HG03342 (cell line): Measurements from ENCODE around the gene SCAMP5.

Experiments
- ATAC-seq: cut with Tn5 transposase; IDR thresholded peaks from one replicate; pipeline ENCODE4 v1.9.1; 2021; ENCODE audit warnings: mild to moderate bottlenecking, moderate library complexity; ENCODE audit not compliant: unreplicated experiment

SCAMP5 gene, protein sequence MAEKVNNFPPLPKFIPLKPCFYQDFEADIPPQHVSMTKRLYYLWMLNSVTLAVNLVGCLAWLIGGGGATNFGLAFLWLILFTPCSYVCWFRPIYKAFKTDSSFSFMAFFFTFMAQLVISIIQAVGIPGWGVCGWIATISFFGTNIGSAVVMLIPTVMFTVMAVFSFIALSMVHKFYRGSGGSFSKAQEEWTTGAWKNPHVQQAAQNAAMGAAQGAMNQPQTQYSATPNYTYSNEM

DNA sequence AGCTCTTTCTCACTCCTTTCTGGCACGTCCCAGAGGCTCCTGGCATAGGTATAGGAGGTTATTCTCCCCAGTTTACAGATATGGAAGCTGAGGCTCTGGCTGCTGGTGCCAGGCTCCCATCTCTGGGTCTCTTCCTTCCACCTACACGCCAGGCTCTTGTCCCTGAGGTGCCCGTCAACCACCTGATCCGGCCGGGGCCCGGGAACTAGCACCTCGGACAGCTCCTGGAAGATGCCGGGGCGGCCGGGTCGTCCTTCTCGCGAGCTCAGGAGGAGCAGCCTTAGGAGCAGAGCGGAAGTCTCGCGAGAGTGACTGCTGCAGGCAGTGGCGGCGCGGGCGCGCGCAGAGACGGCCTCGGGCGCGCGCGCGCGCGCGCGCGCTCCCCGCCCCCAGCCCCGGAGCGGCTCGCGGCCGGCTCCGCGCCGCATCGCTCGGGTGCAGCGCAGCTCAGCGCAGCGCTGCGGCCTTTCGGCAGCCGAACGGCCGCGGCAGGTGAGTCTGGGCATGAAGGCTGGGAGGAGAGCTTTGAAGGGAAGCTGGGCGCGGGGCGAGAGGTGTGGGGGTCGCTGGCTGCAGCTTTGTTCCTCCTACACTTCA, at the start of gene SCAMP5:
Gene SCAMP5 (plus strand): TSS at position 382 of the 597 bp plus-strand sequence. CDS start 16,277 bp downstream, outside the sequence.
- peak; percentile 65 for ATAC-seq

DNA sequence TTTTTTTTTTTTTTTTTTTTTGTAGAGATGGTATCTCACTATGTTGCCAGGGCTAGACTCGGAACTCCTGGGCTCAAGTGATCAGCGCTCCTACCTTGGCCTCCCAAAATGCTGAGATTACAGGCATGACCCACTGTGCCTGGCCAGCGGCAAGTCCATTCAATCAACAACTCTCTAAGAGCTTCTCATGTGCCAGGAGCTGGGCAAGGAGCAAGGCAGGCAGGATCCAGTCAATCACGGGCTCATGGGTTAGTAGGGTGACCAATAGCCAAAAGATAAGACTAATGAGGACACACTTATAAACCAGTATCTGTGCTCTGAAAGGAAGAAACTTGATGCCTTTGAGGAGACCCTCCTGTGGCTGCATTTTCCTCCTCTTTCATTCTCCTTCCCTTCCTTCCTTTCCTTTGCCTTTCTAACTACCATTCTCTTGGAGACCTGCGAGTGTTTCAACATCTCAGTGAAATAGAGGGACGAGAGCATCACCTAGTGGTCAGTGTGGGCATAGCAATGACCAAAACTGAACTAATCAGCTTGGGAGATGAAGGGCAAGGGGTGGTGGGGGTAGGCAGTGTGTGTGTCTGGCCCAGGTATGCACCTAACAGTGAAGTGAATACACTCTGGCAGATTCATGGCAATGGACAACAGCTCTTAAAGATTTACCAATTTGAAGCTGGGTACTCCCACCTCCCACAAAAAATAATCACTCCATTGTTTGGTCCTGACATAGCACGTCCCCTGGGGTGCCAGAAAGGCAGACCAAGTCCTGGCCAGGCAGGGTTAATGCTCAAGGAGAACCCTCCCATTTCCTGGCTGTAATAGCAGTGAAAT, 45.1 kb upstream of the SCAMP5 start:
- ATAC-seq, result no peak

DNA sequence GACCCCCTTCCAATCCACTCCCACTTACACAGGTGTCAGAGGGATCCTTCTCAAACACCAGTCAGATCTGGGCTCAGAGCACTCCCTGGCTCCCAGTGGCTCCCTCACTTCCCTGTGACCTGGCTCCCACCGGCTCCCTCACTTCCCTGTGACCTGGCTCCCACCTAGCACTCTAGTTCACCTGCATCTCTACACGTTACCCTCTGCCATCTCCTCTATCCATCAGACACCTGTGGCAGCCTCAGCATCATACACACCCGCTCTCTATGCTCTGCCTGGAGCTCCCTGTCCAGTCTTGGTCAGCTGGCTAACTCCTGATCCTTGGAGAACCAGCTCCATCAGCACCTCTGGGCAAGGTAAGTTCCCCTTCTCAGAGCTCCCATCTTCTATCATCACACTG, 44.4 kb upstream of the SCAMP5 start:
- no peak for ATAC-seq

DNA sequence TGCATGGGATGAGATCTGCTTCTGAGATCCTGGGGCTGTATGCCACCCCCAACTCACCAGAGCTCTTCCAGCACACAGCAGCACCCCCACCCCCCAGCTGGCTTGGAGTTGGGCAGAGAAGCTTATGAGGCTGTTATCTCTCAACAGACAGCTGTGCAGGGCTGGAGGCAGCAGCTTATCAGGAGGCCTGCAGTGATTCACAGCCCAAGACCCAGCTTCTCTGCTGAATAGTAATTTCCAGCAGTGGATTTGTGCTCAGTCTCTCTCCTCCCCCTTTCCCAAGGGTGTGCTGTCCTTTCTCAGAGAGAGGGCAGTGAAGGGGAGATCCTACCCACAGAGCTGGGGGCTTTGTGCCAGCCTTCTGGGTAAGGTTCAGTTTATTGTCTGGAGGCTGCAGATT, 40.8 kb upstream of the SCAMP5 start:
- no peak for ATAC-seq

DNA sequence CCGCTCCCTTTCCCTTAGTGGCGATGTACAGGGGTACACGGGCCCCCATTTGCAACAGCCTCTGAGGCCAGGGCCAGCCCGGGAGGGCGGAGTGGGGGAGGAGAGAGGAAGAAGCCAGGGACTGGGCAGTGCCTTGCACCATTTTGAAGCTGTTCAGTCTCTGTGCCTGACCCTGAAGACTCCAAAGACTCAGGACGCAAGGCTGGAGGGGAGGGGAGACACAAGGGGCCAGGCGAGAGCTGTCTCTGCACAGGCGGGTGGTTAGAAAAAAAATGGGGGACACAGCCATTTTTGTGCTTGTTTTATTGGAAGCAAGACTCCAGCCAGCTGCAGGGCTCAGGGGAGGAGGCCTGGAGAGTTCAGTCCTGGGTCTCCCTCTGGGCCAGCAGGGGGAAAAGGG, 40.3 kb upstream of the SCAMP5 start:
- no peak for ATAC-seq

DNA sequence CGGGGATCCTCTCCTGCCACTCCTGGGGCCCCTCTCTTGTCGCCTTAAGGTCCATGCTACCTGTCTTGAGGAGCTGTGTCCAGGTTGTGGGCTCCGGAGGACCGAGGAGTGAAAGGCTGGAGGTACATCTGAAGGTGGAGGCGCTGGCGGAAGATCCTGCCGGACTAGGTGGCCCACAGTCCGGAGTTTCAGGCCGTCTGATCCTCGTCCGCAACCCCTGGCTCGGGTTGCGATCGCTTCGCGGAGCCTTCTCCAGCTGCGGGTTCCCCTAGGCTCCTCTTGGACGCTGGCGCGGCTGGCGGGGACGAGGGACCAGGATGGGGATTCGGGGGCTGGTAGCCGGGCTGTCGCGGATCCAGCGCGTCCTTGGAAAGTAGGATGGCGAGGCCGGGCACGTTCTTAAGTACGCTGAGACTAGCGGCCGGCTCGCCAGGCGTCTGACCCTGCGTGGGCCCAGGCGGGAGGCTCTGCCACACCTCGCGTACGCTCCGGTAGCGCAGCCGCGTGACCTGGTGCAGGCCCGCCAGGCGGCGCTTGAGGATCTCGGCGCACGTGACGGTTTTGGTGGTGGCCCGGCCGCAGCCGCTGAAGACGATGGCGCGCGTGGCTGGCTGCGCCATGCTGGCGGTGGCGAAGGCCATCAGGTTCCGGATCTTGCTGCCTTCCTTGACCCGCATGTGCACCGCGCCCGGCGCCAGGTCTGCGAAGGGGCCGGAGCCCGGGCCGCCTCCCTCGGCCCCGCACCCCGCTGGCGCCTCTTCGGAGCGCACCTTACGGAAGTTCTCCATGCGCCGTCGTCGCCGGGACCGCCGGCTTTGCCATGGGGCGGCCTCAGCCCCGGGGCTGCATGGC, 39.3 kb upstream of the SCAMP5 start:
- peak; percentile 35 for ATAC-seq

DNA sequence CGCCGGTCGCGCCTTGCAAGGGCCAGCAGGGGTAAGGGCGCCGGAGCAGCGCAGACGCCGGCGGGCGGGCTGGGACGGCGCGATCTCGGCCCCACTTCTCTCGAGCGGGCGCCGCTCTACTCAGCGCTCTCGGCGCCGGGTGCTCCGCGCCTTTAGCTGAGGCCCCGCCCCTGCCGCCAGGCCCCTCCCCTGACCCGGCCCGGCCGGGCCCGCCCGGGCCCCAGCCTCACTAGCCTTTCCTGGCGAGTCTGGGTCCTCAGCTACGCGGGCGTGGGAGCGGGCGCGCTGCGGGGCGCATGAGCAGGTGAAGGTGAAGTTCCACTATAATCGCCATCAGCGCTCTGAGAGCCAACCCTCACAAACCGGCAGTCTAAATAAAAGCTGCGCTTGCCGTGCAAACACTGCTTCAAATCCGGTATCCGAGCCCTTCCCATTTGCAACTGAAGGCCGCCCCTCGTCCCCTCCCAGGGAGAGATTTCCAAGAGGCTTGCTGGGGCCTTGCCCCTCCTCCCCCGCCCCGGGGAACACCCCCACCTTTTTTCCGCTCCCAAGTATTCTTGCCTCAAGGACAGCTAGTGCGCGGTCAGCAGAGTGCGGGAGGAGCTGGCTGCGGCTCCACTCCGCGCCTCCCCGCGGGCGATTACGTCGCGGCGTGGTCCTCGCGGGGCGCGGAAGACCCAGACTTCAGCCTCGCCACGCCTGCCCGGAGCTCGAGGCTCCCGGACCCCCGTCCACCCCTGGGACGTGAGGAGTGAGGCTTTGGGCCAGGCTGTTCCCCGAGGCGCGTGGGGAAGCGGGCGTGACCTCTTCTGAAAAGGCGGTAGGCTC, 38.5 kb upstream of the SCAMP5 start, which contains the start of gene RPP25:
Gene RPP25 (minus strand): TSS at position 125 of the 828 bp plus-strand sequence. CDS start 189 bp downstream, outside the sequence.
- peak; percentile 75 for ATAC-seq

DNA sequence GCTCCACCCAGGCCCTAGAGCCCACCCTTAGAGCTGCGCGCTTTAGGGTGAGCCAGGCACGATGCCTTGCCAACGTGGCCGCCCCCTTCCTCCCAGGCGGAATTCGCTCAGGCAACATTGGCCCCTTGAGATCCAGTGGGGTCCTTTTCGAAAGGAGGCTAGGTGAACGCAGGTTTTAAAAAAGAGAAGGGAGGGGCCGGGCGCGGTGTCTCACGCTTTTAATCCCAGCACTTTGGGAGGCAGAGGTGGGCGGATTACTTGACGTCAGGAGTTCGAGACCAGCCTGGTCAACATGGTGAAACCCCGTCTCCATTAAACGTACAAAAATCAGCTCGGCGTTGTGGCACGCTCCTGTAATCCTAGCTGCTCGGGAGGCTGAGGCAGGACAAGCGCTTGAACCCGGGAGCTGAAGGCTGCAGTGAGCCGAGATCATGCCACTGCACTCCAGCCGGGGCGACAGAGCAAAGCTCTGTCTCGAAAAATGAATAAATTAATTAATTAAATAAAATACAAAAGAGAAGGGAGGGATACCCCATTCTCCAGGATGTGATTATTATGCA, 37.8 kb upstream of the SCAMP5 start:
- no peak for ATAC-seq

DNA sequence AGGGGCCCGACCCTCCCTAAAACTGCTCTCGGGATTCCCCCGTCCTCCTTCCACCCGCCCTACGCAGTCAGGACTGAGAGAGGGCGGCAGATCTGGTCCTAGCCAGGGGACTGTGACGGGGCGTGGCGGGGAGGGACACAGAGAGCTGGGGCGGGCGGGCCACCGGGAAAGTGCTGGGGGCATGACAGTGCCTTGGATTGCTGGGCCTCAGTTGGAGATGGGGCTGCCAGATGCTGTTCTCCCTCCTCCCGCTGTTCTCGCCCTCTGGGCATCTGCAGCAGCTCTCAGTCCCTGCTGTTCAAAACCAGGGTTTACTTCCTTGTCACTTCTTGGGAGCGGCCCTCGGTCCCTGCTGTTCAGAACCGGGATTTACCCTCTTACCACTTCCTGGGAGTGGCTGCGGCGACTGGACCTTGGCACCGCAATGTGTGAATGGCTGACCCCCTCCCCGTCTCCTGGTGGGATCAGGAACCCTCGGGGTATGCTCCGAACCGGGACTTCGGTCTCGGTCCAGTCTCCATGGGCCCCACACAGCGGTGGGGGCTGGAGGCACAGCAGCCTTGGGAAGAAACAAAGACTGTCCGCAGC, 36.9 kb upstream of the SCAMP5 start:
- no peak for ATAC-seq

DNA sequence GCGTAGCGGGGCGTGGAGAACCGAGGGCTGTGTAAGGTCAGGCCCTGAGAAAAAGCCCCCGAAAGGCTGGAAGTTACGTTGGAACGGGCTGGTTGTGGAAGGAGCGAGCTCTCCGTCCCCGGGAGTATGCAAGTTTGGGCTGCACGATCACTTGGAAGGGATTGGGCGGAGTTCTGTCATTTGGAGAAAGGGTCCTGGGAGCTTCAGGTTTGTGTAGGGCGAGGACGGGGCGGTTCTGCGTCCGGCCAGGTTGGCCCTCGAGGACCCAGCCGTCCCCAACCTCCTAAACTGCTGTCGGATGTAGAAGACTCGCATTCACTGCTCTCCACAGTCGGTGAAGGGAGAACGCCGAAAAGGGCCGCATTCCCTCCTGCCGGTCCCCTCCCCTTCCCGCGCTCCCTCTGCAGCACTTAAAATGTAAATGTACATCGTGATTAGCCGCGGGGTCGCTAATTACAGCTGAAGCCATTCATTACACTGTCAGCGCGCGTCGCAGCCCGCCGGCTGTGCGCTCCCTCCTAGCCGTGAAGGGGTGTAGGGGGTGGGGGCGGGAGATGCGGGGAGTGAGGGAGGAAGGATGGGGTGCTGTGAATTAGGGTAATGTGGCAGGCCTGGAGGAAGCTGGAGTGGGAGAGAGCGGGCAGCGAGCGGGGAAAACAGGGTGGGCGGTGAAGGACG, 36.3 kb upstream of the SCAMP5 start:
- no peak for ATAC-seq

DNA sequence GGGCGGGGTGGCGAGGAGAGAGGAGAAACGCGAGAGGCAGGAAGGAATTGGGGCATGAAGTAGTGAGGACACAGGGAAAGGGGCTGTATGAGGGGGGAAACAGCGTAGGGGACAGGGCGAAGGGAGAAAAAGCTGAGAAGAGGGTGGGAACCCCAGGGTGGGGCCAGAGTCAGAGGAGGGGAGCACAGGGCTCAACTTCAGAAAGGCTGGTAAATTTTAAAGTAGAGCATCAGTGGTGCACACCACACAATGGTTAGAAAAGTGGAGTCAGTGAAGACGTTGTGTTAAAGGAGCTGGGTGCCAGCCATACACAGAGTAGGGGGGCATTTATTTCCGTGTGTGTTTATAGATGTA, 35.8 kb upstream of the SCAMP5 start:
- ATAC-seq, result no peak

DNA sequence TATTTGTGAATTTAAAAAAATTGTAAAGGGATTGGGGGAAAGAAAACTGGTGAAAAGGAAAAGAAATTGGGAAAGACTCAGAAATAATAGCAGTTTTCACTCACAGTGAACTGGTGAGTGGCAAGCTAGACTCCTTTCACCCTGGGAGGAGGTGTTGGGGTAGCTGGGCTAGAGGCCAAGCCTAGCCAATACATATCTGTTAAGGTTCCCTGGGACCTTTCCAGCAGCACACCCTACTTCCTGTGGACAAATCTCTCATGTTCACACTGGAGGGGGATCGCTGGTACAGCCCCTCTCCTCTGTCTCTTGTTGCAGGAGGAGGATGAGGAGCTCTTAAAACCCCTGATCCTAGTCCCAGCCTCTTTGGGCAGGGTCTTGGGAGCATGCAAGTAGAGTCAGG, 35.1 kb upstream of the SCAMP5 start:
- no peak for ATAC-seq

DNA sequence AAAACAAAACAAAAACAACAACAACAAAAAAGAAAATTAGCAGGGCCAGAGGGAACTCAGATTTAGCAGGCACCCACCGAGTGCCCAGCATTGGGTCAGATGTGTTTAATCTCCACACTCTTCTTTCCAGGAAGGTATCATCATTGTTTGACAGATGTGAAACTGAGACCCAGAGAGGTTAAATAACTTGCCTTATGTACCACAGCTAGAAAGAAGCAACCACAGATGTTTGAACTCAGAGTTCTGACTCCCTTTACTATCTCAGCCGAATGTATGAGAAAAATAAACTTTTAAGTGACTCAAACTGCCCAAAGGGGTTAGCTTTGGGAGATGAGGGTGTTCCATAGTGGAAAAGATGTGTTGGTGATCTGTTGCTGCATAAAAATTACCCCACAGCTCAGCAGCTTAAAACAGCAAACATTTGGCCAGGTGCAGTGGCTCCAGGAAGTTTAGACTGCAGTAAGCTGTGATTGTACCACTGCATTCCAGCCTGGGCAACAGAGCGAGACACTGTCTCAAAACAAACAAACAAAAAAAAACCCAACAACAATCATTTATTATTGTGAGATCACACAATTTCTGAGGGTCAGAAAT, 34.3 kb upstream of the SCAMP5 start:
- no peak for ATAC-seq

DNA sequence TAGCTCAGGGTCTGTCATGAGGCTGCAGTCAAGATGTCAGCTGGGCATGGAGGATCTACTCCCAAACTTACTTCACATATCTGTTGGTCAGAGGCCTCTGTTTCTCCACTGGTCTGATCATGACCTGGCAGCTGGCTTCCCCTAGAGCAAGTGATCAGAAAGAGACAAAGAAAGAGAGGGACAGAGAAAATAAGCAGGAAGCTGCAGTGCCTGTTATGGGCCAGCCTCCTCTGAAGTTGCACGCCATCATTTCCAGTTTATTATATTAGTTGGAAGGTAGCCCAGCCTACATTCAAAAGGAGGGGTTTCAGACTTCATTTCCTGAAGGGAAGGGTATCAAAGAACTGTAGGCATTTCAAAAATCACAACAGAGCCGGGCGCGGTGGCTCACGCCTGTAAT, 33.7 kb upstream of the SCAMP5 start:
- ATAC-seq, result no peak

DNA sequence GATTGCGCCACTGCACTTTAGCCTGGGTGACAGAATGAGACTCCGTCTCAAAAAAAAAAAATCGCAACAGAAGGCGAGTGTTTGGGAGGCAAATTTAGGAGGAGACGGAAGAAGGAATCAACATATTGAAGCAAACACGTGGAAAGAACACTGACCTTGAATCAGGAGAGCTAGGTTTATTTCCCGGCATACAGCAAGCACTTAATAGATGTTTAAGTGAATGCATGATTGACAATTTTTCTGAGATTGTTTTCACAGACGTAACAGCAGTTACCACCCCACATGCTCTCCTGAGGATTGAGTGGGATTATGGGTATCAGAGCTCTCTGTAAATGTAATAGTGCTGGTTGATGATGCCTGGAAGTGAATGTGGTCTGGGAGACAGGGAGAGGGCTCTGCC, 33.1 kb upstream of the SCAMP5 start:
- no peak for ATAC-seq

DNA sequence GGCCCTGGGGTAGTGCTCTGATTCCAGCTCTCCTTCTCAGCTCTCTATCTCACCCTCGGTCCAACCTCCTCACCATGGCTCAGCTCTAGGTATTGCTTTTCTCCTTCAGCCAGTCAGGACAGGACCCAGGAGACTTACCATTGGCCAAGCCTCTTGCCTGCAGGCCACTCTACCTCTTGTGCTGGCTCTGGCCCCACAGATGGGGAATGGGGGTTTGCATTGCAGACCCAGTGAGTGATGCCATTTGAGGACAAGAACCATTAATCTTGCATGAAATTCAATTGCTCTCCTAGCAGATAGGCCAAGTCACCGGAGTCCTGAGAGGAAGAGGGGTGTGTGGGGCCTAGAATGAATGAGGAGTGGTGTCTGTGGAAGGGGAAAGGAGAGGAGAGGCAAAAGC, 32.7 kb upstream of the SCAMP5 start:
- no peak for ATAC-seq

DNA sequence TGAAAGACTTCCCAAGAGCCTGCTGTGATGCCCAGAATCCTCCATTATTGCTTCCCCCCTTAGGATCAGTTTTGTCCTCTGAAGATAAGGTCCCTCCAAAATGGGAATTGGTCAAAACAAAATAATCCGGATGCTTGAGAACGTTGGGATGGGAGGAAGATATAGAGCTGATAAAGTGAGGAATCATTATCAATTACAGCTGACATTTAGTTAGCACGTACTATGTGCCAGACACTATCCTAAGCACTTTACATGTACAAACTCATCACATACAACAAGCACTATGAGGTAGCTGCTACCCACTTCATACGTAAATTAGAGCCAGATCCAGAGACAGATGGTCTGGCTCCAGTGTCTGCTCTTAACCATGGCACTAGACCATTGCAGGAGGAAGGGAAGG, 32.1 kb upstream of the SCAMP5 start:
- no peak for ATAC-seq

DNA sequence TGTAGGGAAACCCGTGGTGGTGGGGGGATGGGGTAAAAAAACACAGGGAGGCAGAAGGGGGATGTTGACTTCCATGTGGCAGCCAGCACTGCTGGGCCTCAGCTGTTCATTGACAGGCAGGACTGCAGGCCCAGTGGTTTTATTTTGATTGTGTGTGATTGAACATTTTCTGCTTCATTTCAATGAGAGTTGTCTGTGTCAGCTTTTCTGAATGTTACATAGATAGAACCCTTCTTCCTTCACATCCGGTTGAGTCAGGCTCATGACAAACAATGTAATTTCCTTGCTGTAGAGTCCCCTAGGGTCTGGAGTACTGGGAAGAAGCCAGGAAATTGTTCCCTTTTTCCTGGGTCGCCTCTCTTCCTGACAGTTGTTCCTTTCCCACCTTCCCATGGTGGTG, 30.6 kb upstream of the SCAMP5 start:
- no peak for ATAC-seq

DNA sequence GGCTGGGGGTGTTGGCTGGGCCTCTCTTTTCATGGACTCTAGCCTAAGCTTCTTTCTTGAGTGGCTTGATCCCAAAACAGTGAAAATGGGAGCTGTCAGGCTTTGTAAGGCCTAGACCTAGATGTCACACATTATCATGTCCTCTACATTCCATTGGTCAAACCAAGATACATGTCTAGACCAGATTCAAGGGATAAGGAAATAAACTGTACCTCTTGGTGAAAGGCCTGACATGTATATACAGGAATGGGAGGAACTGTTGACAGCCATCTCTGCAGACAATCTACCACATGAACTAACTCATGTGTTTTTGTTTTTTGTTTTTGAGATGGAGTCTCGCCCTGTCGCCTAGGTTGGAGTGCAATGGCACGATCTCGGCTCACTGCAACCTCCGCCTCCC, 27.7 kb upstream of the SCAMP5 start:
- ATAC-seq, result no peak
